ENCODE measurements around the gene ABCA5.

DNA sequence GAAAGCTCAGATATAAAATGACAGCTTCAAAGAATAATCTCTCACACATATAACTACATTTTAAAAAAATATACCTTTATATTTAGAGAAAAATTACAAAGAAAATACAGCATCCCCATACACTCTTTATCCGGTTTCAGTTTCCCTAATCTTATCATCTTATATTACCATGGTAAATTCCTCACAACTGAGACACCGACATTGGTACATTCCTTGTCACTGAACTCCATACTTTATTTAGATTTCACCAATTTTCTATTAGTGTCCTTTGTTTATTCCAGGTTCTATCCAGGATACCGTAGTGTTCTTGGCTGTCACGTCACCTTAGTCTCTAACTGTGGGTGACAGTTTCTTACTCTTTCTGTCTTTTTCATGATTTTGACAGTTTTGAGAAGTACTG, 76.3 kb downstream of the ABCA5 start:
- TF ChIP-seq ZNF41 (CRISPR knock-in tag; conservative IDR thresholded peaks at IDR 0.05) = no peak
- no peak for TF ChIP-seq MXI1 (IDR thresholded peaks at IDR 0.05; ENCODE audit: low read depth, low read length)
